HG03103 (cell line): Measurements from ENCODE around the gene ACD.

Source experiments
- ATAC-seq: cut with Tn5 transposase; IDR thresholded peaks from one replicate; pipeline ENCODE4 v1.9.1; 2021; ENCODE audit warnings: low read depth; ENCODE audit not compliant: unreplicated experiment

Gene ACD

GRCh38 chr16:67649494-67649931 is 10.5 kb downstream of the ACD start:
- no peak for ATAC-seq

GRCh38 chr16:67648764-67649407 is 11.2 kb downstream of the ACD start:
- ATAC-seq: no peak

- no peak for ATAC-seq
These were observed 11.8 kb downstream of the ACD start for GRCh38 chr16:67648088-67648763.

DNA sequence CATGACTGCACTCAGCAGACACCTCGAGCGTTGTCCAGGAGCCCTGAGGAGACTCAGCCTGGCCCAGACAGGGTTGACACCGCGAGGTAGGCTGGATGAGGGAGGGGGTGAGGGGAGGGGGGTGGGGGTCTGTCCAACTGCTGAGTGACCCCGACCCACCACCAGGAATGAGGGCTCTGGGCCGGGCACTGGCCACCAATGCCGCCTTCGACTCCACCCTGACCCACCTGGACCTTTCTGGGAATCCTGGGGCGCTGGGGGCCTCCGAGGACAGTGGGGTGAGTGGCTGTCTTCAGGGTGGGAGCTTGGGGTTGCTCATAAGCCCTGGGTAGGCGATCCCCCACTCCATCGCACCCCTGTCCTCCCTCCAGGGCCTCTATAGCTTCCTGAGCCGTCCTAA is 12.4 kb downstream of the ACD start:
- ATAC-seq: no peak

GRCh38 chr16:67647111-67647651 is 12.9 kb downstream of the ACD start:
- ATAC-seq: no peak

DNA sequence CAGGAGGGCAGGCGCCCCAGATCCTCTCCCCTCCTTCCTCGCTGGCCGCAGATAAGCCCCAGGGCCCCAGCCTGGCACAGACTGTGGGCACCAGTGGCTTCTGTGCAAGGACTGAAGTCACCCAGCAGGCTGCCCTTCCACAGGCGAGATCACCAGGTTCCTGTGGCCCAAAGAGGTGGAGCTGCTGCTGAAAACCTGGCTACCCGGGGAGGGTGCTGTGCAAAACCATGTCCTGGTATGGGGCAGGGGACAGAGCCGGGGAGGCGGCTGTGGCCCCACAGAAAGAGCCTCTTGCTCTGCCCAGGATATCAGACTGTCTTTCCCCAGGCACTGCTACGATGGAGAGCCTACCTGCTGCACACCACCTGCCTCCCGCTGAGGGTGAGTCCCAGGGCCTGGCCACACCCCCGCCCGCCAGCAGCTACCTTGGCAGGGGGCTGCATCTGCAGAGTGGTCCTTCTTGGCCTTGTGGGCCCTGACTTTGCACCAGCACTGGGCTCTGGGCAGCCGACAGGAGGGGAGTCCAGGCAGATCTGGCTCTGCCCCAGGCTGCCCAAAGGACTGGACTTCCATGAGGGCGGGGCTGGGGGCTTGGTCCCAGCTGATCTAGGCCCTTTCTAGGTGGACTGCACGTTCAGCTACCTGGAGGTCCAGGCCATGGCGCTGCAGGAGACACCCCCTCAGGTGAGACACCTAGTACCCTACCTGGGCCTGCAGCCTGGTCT is 14.5 kb downstream of the ACD start:
- peak; percentile 9 for ATAC-seq

DNA sequence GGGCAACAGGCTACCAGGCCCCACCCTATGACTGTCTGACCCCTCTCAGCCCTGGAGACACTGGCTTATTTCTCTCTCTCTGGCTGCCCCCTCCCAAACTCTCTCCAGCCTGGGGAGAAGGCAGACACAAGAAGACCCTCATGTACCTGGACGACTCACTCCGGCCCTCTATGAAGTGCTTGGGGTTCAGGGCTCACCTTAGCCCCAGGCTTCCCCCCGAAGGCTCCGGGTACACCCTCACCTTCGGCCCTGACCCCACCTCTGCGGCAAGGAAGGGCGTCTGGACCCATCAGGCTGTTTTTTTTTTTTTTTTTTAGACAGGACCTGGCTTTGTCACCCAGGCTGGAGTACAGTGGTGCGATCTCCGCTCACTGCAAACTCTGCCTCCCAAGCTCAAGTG is 16.0 kb downstream of the ACD start:
- no peak for ATAC-seq

- no peak for ATAC-seq
These were observed 18.0 kb downstream of the ACD start for GRCh38 chr16:67641779-67642708.

DNA sequence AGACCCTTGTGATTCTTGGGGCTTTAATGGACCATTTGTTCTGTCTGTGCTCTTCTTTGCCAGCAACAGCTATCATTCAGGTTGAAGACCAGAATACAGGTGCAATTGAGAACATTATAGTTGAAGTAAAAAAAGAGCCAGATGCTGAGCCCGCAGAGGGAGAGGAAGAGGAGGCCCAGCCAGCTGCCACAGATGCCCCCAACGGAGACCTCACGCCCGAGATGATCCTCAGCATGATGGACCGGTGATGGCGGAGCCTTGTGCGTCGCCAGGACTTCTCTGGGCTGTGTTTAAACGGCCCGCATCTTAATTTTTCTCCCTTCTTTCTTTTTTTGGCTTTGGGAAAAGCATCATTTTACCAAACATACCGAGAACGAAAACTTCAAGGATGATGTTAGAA is 22.4 kb downstream of the ACD start:
- no peak for ATAC-seq

- ATAC-seq: no peak
These were observed 23.3 kb downstream of the ACD start for GRCh38 chr16:67636713-67637112.

GRCh38 chr16:67632415-67633172 is 27.5 kb downstream of the ACD start:
- no peak for ATAC-seq

GRCh38 chr16:67628216-67628615 is 31.8 kb downstream of the ACD start:
- ATAC-seq: no peak

DNA sequence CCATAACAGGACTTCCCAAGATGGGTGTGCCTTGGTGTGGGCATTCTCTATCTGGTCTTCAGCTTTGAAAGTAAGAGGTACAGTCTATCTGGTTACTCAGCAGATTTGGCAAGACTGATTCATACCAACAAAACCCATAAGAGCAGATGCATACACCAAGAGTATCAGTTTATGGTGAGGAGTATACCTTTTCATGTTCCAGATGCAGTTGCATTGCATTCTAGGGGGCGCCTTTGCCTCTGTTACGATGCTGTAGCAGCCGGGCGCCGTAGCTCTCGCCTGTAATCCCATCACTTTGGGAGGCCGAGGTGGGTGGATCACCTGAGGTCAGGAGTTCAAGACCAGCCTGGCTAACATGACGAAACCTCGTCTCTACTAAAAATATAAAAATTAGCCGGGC is 46.3 kb downstream of the ACD start:
- ATAC-seq: no peak

DNA sequence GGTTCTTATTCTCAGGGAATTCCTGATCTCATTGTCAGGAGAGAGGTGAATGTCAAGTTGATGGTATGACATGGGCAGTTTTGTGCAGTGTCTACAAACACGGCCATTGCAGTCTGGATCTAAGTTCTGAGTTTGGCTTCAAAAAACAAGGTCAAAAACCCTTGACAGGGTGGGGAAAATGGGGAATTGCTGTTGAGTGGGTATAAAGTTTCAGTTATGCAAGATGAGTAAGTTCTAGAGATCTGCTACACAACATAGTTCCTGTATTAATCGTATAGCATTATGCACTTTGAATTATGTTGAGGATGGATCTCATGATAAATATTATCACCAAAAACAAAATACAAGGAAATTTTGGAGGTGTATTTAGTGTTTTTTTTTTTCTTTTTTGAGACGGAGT is 51.7 kb downstream of the ACD start:
- no peak for ATAC-seq
